H9 (cell line): ENCODE results near the gene ATAD1. TPM values are rescaled to one million over a fixed set of nuclear protein-coding genes. Genes with fewer than 3 reads are reported as not detected.

Source experiments
- DNase-seq: peaks from one replicate; pipeline ENCODE4 v3.0.0-alpha.2; 2017
- H2AFZ ChIP-seq: one replicate; pipeline ENCODE4 v1.6.1; 2013; ENCODE audit warnings: mild to moderate bottlenecking, low read length, control low read depth, moderate library complexity
- H2AK5ac ChIP-seq: 2 replicates; pipeline ENCODE4 v1.6.1; 2013; ENCODE audit warnings: low read length, control low read depth, mixed read lengths; ENCODE audit not compliant: insufficient read length
- H2BK120ac ChIP-seq: one replicate; pipeline ENCODE4 v1.6.1; 2013; ENCODE audit warnings: low read depth, mild to moderate bottlenecking, low read length, control low read depth, inconsistent platforms; ENCODE audit not compliant: poor library complexity, severe bottlenecking
- H2BK12ac ChIP-seq: 2 replicates; pipeline ENCODE4 v1.6.1; 2013; ENCODE audit warnings: low read length, control low read depth, mixed read lengths, low read depth; ENCODE audit not compliant: insufficient read length
- H2BK15ac ChIP-seq: 2 replicates; pipeline ENCODE4 v1.6.1; 2013; ENCODE audit warnings: low read depth, low read length, control low read depth
- H2BK20ac ChIP-seq: one replicate; pipeline ENCODE4 v1.6.1; 2013; ENCODE audit warnings: low read depth, mild to moderate bottlenecking, low read length, control low read depth, inconsistent platforms; ENCODE audit not compliant: poor library complexity, severe bottlenecking
- H2BK5ac ChIP-seq: 2 replicates; pipeline ENCODE4 v1.6.1; 2013; ENCODE audit warnings: low read length, control low read depth, mixed read lengths; ENCODE audit not compliant: insufficient read length
- H3K14ac ChIP-seq: 2 replicates; pipeline ENCODE4 v1.6.1; 2013; ENCODE audit warnings: low read length, control low read depth; ENCODE audit not compliant: insufficient read depth
- H3K18ac ChIP-seq: 2 replicates; pipeline ENCODE4 v1.6.1; 2013; ENCODE audit warnings: low read depth, mild to moderate bottlenecking, mixed read lengths, low read length, control low read depth; ENCODE audit not compliant: insufficient read length
- H3K23ac ChIP-seq: 2 replicates; pipeline ENCODE4 v1.6.1; 2013; ENCODE audit warnings: low read length, control low read depth, mixed read lengths, low read depth; ENCODE audit not compliant: insufficient read length
- H3K23me2 ChIP-seq: 2 replicates; pipeline ENCODE4 v1.6.1; 2013; ENCODE audit warnings: low read depth, mild to moderate bottlenecking, mixed read lengths, low read length, control low read depth; ENCODE audit not compliant: insufficient read length, poor library complexity, severe bottlenecking
- H3K27ac ChIP-seq: 2 replicates; pipeline ENCODE4 v1.5.1; 2013; ENCODE audit warnings: low read length, control low read depth, mixed read lengths, low read depth; ENCODE audit not compliant: insufficient read length
- H3K27me3 ChIP-seq: 2 replicates; pipeline ENCODE4 v1.6.1; 2013; ENCODE audit warnings: low read length, control low read depth, inconsistent platforms; ENCODE audit not compliant: insufficient read depth
- H3K4ac ChIP-seq: 2 replicates; pipeline ENCODE4 v1.6.1; 2013; ENCODE audit warnings: low read depth, mild to moderate bottlenecking, control low read depth, inconsistent platforms, low read length, moderate library complexity
- H3K4me1 ChIP-seq: 2 replicates; pipeline ENCODE4 v1.6.1; 2013; ENCODE audit warnings: low read length, control low read depth, inconsistent platforms; ENCODE audit not compliant: insufficient read depth
- H3K4me2 ChIP-seq: 2 replicates; pipeline ENCODE4 v1.6.1; 2013; ENCODE audit warnings: low read length, control low read depth, mixed read lengths; ENCODE audit not compliant: insufficient read length, insufficient read depth
- H3K56ac ChIP-seq: 2 replicates; pipeline ENCODE4 v1.6.1; 2013; ENCODE audit warnings: low read depth, mild to moderate bottlenecking, mixed read lengths, low read length, control low read depth; ENCODE audit not compliant: insufficient read length
- H3K79me1 ChIP-seq: 2 replicates; pipeline ENCODE4 v1.6.1; 2013; ENCODE audit warnings: low read depth, mild to moderate bottlenecking, moderate library complexity, low read length, control low read depth, inconsistent platforms; ENCODE audit not compliant: insufficient read depth, poor library complexity, severe bottlenecking
- H3K79me2 ChIP-seq: 2 replicates; pipeline ENCODE4 v1.6.1; 2013; ENCODE audit warnings: low read length, control low read depth, inconsistent platforms; ENCODE audit not compliant: insufficient read depth
- H3K9ac ChIP-seq: 2 replicates; pipeline ENCODE4 v1.6.1; 2013; ENCODE audit warnings: low read length, control low read depth, mixed read lengths; ENCODE audit not compliant: insufficient read length; ENCODE audit errors: extremely low read depth
- H3K9me3 ChIP-seq: one replicate; pipeline ENCODE4 v1.6.1; 2013; ENCODE audit warnings: low read depth, low read length, inconsistent platforms; ENCODE audit not compliant: control insufficient read depth
- H3T11ph ChIP-seq: one replicate; pipeline ENCODE4 v1.6.1; 2013; ENCODE audit warnings: mild to moderate bottlenecking, low read length, control low read depth, inconsistent platforms
- H4K20me1 ChIP-seq: one replicate; pipeline ENCODE4 v1.6.1; 2013; ENCODE audit not compliant: control insufficient read depth, insufficient read length, insufficient read depth
- H4K5ac ChIP-seq: 2 replicates; pipeline ENCODE4 v1.6.1; 2013; ENCODE audit warnings: low read depth, mild to moderate bottlenecking, mixed read lengths, low read length, control low read depth; ENCODE audit not compliant: insufficient read length
- H4K8ac ChIP-seq: replicated peaks from 2 replicates; pipeline ENCODE4 v1.6.1; 2013; ENCODE audit warnings: low read length, control low read depth, mixed read lengths, low read depth; ENCODE audit not compliant: insufficient read length
- H4K91ac ChIP-seq: 2 replicates; pipeline ENCODE4 v1.6.1; 2013; ENCODE audit warnings: low read depth, mild to moderate bottlenecking, moderate library complexity, mixed read lengths, low read length, control low read depth; ENCODE audit not compliant: insufficient read length
- H3K27ac Mint-ChIP-seq, 3 experiments: 2 replicates in 2 of 3; 3 replicates in 1 of 3; pipeline ENCODE4 v1.8.0; 2020 to 2021; ENCODE audit warnings: mixed read lengths in 3 of 3, mild to moderate bottlenecking in 1 of 3, moderate library complexity in 1 of 3
- H3K27me3 Mint-ChIP-seq: 2 replicates; pipeline ENCODE4 v1.8.0; 2021; ENCODE audit warnings: low read depth, mild to moderate bottlenecking, moderate library complexity, mixed read lengths
- H3K36me3 Mint-ChIP-seq, 3 experiments: 2 replicates in 2 of 3; 3 replicates in 1 of 3; pipeline ENCODE4 v1.8.0; 2020 to 2021; ENCODE audit warnings: low read depth in 3 of 3, mixed read lengths in 3 of 3; ENCODE audit not compliant: insufficient read depth in 1 of 3
- H3K4me1 Mint-ChIP-seq, 2 experiments: 2 replicates each; pipeline ENCODE4 v1.8.0; 2020; ENCODE audit warnings: mixed read lengths in 2 of 2
- H3K4me3 Mint-ChIP-seq, 2 experiments: 2 replicates in 1 of 2; 3 replicates in 1 of 2; pipeline ENCODE4 v1.8.0; 2020 to 2021; ENCODE audit warnings: mild to moderate bottlenecking in 2 of 2, mixed read lengths in 2 of 2, moderate library complexity in 1 of 2
- H3K9me3 Mint-ChIP-seq, 2 experiments: 2 replicates in 1 of 2; 3 replicates in 1 of 2; pipeline ENCODE4 v1.8.0; 2020; ENCODE audit warnings: mild to moderate bottlenecking in 2 of 2, mixed read lengths in 2 of 2, moderate library complexity in 1 of 2
- WGBS: extraction: QIAGEN DNeasy Blood & Tissue Kit; methylation state at CpG from one replicate; pipeline ENCODE4 v1.1.7; 2013; ENCODE audit warnings: missing lambda C conversion rate, low lambda C conversion rate, mixed read lengths; ENCODE audit not compliant: insufficient read length; ENCODE audit errors: extremely low coverage; 5-methylcytosine and 5-hydroxymethylcytosine counted together
- total RNA-seq: library from RNA; stranded (reverse); gene quantifications from 2 replicates; pipeline ENCODE4 v1.2.1, GENCODE V29; 2021
- TF ChIP-seq, protein P1 (sequence below): fragments of 200-600 bp; sonication (generic); conservative IDR thresholded peaks from 3 replicates; pipeline ENCODE4 v1.8.0; 2021; ENCODE audit warnings: antibody characterized with exemption, mild to moderate bottlenecking

The ATAD1 gene
- total RNA-seq, 1 experiment from 2014 or later, result 38.7 TPM

DNA sequence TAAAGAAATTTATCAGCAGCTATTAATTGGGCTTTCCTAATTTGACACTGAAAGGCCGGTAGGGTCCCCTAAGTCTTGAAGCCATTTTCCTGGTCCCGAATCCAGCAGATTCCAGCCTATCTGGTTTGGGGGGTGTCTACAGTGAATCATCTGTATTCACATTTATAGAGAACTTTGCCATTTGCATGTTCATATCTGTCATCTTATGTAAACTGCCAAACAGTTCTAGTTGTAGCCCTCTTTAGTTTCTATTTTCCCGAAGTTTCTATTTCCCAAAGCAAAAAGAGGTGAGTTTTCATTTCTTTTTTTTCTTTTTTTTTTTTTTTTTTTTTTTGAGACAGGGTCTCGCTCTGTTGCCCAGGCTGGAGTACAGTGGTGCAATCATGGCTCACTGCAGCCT is 110.8 kb downstream of the ATAD1 start:
- Histone ChIP-seq H3K79me2 (no peaks in the 10 kb centered on the region), H4K91ac (no peak overlapping the region), H3K56ac (no peak overlapping the region), H2AK5ac (no peak overlapping the region), H3K23ac (no peak overlapping the region), H4K8ac (no peak overlapping the region), H3T11ph (no peak overlapping the region), H3K4me1 (no peaks in the 10 kb centered on the region), H3K23me2 (no peaks in the 10 kb centered on the region), H2BK120ac (no peak overlapping the region), H3K18ac (no peak overlapping the region), H2BK12ac (no peak overlapping the region), H2BK5ac (no peak overlapping the region), H4K5ac (no peak overlapping the region), H3K27me3 (no peaks in the 10 kb centered on the region), H4K20me1 (no peaks in the 10 kb centered on the region), H3K4ac (no peak overlapping the region), H3K9me3 (no peaks in the 10 kb centered on the region), H2BK15ac (no peak overlapping the region), H3K9ac (no peak overlapping the region), H2AFZ (no peak overlapping the region), H2BK20ac (no peak overlapping the region), H3K4me2 (no peak overlapping the region), H3K14ac (no peak overlapping the region), H3K79me1 (no peaks in the 10 kb centered on the region), H3K27ac (no peak overlapping the region)
- H3K27ac Mint-ChIP-seq, result no peak overlapping the region
- no CpG with 5 or more reads among the region's 4 CpGs for WGBS
- TF ChIP-seq, protein P1, sequence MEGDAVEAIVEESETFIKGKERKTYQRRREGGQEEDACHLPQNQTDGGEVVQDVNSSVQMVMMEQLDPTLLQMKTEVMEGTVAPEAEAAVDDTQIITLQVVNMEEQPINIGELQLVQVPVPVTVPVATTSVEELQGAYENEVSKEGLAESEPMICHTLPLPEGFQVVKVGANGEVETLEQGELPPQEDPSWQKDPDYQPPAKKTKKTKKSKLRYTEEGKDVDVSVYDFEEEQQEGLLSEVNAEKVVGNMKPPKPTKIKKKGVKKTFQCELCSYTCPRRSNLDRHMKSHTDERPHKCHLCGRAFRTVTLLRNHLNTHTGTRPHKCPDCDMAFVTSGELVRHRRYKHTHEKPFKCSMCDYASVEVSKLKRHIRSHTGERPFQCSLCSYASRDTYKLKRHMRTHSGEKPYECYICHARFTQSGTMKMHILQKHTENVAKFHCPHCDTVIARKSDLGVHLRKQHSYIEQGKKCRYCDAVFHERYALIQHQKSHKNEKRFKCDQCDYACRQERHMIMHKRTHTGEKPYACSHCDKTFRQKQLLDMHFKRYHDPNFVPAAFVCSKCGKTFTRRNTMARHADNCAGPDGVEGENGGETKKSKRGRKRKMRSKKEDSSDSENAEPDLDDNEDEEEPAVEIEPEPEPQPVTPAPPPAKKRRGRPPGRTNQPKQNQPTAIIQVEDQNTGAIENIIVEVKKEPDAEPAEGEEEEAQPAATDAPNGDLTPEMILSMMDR, result no peak
- DNase-seq, result no peak
- H3K4me3 Mint-ChIP-seq, result no peak overlapping the region
- H3K27me3 Mint-ChIP-seq, result no peaks in the 10 kb centered on the region
- H3K4me1 Mint-ChIP-seq, result no peaks in the 10 kb centered on the region
- no peaks in the 10 kb centered on the region for H3K9me3 Mint-ChIP-seq
- peaks cover 0 to 6% (median 0%) of the 10 kb centered on the region in 3 experiments; a peak in 1 of 7 replicates for H3K36me3 Mint-ChIP-seq
